RWPE2 (cell line): ENCODE data around the gene ACOT13.
"Not testable (repeated sequence)": the region's sequence is repeated elsewhere in the genome, so short reads cannot be mapped to it uniquely, and the experiment has no call there.

Experiments used
- ATAC-seq: fragments of 200-7000 bp; cut with Tn5 transposase; 3 replicates; pipeline ENCODE4 v1.9.1; 2021; ENCODE audit warnings: low read depth
- DNase-seq: peaks from one replicate; pipeline ENCODE4 v3.0.0-alpha.2; 2020; ENCODE audit warnings: low spot score
- H3K27ac ChIP-seq: fragments of 450-650 bp; 2 replicates; pipeline ENCODE4 v1.5.1; 2017; ENCODE audit warnings: mild to moderate bottlenecking; ENCODE audit not compliant: poor library complexity, severe bottlenecking
- H3K27me3 ChIP-seq: fragments of 250-450 bp; sonication (Bioruptor Pico); 2 replicates; pipeline ENCODE4 v1.5.1; 2021; ENCODE audit warnings: mild to moderate bottlenecking, moderate library complexity; ENCODE audit not compliant: insufficient read depth, poor library complexity, severe bottlenecking
- H3K36me3 ChIP-seq: fragments of 250-450 bp; sonication (Bioruptor Pico); 2 replicates; pipeline ENCODE4 v1.5.1; 2020; ENCODE audit warnings: low read depth, mild to moderate bottlenecking, moderate library complexity
- H3K4me1 ChIP-seq: fragments of 250-450 bp; sonication (Bioruptor Pico); 2 replicates; pipeline ENCODE4 v1.5.1; 2021; ENCODE audit warnings: mild to moderate bottlenecking, moderate library complexity; ENCODE audit not compliant: insufficient read depth, poor library complexity, severe bottlenecking
- H3K4me3 ChIP-seq: fragments of 250-450 bp; sonication (Bioruptor Pico); 2 replicates; pipeline ENCODE4 v1.5.1; 2021; ENCODE audit warnings: mild to moderate bottlenecking, moderate library complexity; ENCODE audit not compliant: severe bottlenecking
- H3K9me3 ChIP-seq: fragments of 250-450 bp; sonication (Bioruptor Pico); 2 replicates; pipeline ENCODE4 v1.5.1; 2021; ENCODE audit warnings: mild to moderate bottlenecking, moderate library complexity; ENCODE audit not compliant: severe bottlenecking
- CTCF ChIP-seq: fragments of 450-650 bp; IDR thresholded peaks from one replicate; pipeline ENCODE4 v1.5.1; 2017; ENCODE audit warnings: mild to moderate bottlenecking, moderate library complexity; ENCODE audit not compliant: poor library complexity, severe bottlenecking

The ACOT13 gene

GRCh38 chr6:24743265-24743943, 76.5 kb downstream of the ACOT13 start:
- ATAC-seq (peak; percentile 95), DNase-seq (no peak)
- Histone ChIP-seq H3K9me3 (no peaks in the 10 kb centered on the region), H3K4me1 (peaks cover 19% of the 10 kb centered on the region), H3K27ac (peak overlapping the region; percentile 92), H3K27me3 (no peaks in the 10 kb centered on the region), H3K36me3 (no peaks in the 10 kb centered on the region), H3K4me3 (no peak overlapping the region)
- no peak for TF ChIP-seq CTCF

GRCh38 chr6:24743944-24744335, 77.1 kb downstream of the ACOT13 start:
- no peaks in the 10 kb centered on the region for H3K9me3 ChIP-seq
- no peaks in the 10 kb centered on the region for H3K27me3 ChIP-seq
- TF ChIP-seq CTCF: no peak
- no peak overlapping the region for H3K4me3 ChIP-seq
- H3K36me3 ChIP-seq: no peaks in the 10 kb centered on the region
- ATAC-seq (no peak), DNase-seq (no peak)
- peak overlapping the region; percentile 92 for H3K27ac ChIP-seq
- H3K4me1 ChIP-seq: peaks cover 19% of the 10 kb centered on the region

- DNase-seq (no peak), ATAC-seq (no peak)
- H3K4me3 ChIP-seq: no peak overlapping the region
- H3K27me3 ChIP-seq: no peaks in the 10 kb centered on the region
- H3K9me3 ChIP-seq: no peaks in the 10 kb centered on the region
- no peaks in the 10 kb centered on the region for H3K36me3 ChIP-seq
- H3K27ac ChIP-seq: no peak overlapping the region
- peaks cover 19% of the 10 kb centered on the region for H3K4me1 ChIP-seq
- no peak for TF ChIP-seq CTCF
These were observed 78.0 kb downstream of the ACOT13 start for GRCh38 chr6:24744911-24745310.

- H3K4me3 ChIP-seq: no peak overlapping the region
- no peak overlapping the region for H3K27ac ChIP-seq
- DNase-seq (no peak), ATAC-seq (no peak)
- H3K27me3 ChIP-seq: no peaks in the 10 kb centered on the region
- TF ChIP-seq CTCF: no peak
- no peaks in the 10 kb centered on the region for H3K36me3 ChIP-seq
- H3K9me3 ChIP-seq: no peaks in the 10 kb centered on the region
- no peaks in the 10 kb centered on the region for H3K4me1 ChIP-seq
These were observed 82.4 kb downstream of the ACOT13 start for GRCh38 chr6:24749297-24749696.

- not testable (repeated sequence) for DNase-seq, H3K4me3 ChIP-seq, H3K27ac ChIP-seq, H3K36me3 ChIP-seq, ATAC-seq, H3K9me3 ChIP-seq, H3K27me3 ChIP-seq, H3K4me1 ChIP-seq
These were observed 84.0 kb downstream of the ACOT13 start for GRCh38 chr6:24750878-24751277.
